HG03280 (cell line): ENCODE results near the gene ZNF552.
"Not testable (repeated sequence)": the region's sequence is repeated elsewhere in the genome, so short reads cannot be mapped to it uniquely, and the experiment has no call there.

Experiments
- ATAC-seq: cut with Tn5 transposase; IDR thresholded peaks from one replicate; pipeline ENCODE4 v1.9.1; 2021; ENCODE audit warnings: mild to moderate bottlenecking, moderate library complexity; ENCODE audit not compliant: unreplicated experiment

ZNF552 gene

DNA sequence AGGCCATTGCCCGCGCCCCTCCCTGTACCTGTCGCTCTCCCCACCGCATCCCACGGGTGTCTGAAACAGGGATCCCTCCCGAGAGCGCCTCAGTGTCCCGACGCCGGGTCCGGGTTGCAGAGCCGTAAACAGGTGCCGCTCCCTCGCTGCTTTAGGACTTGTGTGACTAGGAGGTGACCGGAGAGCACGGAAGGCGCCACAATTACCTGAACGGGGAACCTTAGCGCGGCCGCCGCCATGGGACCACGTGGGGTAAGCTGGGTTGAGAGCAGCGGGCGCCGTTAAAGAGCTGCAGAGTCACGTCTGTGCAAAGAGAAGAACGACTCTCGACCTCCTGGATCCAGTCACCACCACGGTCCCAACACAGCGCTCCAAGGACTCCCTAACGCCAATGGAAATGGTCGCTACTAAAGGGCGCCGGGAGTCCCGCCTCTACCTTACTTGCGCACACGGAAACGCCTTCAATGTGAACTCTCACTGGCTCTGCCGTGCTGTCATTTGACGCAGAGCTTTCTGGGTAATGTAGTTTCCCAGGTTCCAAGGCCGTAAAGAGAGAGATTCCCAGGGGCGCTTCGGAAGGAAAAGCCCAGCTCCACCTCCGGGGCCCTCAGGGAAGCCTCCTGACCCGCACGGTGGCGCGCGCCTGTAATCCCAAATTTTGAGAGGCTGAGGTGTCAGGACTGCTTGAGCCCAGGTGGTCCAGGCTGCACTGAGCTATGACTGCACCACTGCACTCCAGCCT lies at the start of gene ZNF552:
TSS of gene ZNF552 (minus strand) at position 409 of the 742 bp plus-strand sequence. CDS start at position 239, 170 bp downstream.
- peak; percentile 69 for ATAC-seq

DNA sequence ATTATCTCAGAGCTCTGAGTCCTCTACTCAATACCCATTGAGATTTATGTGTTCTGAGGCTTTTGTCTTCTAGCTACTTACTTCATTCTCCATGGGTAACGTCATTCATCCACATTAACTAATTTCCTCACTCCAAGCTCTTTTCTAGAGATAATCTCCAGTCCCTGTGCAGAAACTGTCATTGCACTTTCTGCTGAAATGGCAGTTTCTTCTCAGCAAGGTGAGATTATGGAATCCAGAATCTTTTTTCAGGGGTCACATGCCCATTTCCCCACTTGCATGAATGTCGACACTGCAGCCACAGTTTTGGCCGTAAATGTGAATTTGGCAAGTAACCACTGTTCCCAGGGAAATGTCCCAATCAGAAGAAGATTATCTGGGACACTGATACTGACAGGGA lies 47.6 kb upstream of the ZNF552 start:
- not testable (repeated sequence) for ATAC-seq

DNA sequence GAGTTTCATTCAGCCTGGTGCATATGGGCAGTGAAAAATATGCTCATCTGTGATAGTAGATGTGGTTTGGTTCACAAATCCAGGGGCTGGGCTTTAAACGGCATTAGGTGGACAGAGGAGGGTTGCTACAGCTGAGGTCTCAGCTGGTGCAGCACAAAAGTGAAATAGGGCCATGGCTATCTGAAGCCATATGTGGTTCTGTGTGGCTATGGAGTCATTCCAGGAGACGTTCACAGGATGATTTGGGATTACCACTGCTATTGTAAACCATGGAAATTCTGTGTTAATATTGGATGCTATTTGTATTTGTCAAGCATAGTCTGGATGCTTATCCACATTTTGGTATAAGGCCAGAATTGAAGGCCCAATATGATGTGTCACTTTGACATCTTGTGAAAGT lies 39.4 kb upstream of the ZNF552 start:
- ATAC-seq: not testable (repeated sequence)

DNA sequence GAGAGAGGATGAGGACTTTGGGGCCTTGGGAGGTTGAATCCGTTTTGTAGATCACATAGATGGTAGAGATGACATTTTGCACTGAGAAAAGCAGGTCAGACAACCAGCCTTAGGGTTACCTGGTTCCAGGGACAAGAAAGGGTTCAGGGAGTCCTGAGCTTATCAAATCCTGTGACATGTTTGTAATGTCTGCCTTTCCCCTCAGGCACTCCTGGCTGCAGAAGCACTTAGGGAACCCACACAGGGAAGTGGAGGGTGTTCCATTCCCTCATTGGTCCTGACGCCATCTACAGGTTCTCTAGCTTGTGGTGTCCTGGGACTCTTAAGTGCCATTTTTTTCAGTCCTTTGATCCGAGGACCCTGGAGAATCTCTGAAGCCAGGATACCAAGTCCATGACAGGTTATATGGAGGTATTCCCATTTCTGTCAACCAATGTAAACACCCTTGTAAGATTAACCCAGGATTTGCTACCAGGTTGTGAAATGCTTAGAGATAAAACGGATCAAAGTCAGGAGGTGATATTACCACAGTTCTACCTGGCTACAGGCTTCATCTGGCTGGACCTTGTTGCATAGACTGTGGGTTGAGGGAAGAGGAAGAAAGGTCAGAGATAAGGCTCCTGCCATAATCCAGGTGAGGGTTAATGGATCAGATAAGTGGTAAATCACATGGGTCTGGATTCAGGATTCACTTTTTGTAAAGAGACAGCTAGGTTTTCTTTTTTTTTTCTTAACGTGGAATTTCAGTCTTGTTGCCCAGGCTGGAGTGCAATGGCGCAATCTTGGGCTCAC lies 37.3 kb upstream of the ZNF552 start:
- not testable (repeated sequence) for ATAC-seq

DNA sequence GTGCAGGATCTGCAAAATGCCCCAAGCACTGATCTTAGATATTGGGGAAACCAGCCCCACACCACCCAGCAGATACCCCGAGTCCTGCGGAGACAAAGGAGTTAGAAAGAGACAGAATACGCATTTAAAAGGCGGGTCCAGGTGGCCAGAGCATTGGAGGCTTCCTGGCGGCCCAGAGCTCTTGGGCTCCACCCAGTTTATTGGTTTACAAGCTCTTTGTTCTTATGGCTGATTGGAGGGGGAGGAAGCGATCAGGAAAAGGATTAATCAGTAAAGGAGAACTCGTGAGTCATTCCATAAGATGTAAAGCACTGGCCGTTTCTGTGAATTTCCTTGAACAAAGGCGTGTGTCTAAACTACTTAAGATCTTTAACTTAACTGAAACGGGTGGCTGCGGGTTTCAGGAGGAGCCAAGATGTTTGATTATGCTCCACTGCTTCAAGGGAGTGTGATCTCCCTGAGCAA lies 35.9 kb upstream of the ZNF552 start:
- no peak for ATAC-seq

- peak; percentile 98 for ATAC-seq
These were observed 35.2 kb upstream of the ZNF552 start, which contains the start of gene ZNF587 for GRCh38 chr19:57849666-57850473. Gene ZNF587, plus strand, starts transcription at chr19:57849859. Its CDS starts 180 bp downstream, at chr19:57850039.

DNA sequence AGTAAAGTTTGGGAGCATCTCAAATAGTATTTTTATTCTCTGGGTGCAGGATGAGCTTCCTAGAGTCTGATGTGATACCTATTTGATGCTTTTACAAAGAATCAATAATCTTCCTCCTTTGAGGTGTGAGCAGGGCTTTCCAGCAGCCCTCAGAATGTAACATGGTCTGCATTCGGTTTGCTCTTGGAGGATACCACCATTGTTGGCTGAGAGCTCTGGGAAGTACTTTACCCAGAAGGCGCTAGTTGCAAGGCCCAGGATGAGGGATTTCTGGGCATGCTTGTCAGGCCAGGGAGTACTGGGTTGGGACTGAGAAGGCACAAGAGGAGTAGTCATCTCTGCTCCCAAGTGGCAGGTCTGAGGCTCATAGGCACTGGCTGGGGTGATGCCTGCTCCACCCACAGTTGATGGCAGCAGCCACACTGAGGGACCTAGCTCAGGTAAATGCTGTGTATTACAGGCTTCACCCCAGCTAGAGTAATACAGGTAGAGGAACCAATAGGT lies 34.5 kb upstream of the ZNF552 start:
- ATAC-seq: peak; percentile 14

DNA sequence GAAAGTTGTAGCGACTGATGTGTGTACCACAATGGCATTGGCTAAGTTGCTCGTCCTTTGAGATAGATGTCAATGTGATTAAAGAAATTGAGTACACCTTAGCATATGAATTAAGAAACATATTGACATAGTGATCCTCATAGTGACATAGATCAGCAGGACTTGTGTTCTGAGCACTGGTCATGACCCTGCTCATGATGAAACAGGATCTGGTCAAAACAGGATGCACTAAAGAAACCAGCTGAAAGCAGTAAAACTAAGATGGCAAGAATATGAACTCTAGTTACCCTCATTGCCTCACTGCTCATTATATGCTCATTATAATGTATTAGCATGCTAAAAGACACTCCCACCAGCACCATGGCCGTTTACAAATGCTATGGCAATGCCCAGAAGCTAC lies 32.5 kb upstream of the ZNF552 start:
- not testable (repeated sequence) for ATAC-seq

DNA sequence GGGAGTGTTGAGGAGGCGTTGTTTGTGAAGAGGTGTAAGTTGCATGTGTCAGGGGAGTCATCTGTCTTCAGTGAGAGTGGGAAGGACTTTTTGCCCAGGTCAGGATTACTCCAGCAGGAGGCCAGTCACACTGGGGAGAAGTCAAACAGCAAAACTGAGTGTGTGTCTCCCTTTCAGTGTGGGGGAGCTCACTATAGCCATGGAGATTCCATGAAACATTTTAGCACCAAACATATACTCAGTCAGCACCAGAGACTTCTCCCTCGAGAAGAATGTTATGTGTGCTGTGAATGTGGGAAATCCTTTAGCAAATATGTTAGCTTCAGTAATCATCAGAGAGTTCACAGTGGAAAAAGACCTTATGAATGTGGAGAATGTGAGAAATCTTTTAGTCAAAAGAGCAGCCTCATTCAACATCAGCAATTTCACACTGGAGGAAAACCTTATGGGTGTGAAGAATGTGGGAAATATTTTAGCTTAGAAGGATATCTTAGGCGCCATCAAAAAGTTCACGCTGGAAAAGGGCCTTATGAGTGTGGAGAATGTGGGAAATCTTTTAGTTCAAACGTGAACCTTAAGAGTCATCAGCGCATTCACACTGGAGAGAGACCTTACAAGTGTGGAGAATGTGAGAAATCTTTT lies 26.5 kb upstream of the ZNF552 start:
- ATAC-seq: no peak

GRCh38 chr19:57838622-57839191 lies 24.0 kb upstream of the ZNF552 start:
- not testable (repeated sequence) for ATAC-seq

GRCh38 chr19:57836991-57837390 lies 22.3 kb upstream of the ZNF552 start:
- ATAC-seq: not testable (repeated sequence)

- no peak for ATAC-seq
These were observed 15.4 kb upstream of the ZNF552 start, which contains the start of gene ZNF587B for GRCh38 chr19:57830071-57830602. Gene ZNF587B, plus strand, starts transcription at chr19:57830299. Its CDS starts 230 bp downstream, at chr19:57830529.

DNA sequence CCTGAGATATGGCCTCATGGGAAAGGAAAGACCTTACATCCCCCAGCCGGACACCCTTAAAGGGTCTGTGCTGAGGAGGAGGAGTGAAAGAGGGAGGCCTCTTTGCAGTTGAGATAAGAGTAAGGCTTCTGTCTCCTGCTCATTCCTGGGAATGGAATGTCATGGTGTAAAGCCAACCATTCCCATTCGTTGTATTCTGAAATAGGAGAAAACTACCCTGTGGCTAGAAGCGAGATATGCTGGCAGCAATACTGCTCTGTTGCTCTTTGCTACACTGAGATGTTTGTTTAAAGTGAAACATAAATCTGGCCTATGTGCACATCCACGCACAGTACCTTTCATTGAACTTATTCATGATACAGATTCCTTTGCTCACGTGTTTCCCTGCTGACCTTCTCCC lies 14.6 kb upstream of the ZNF552 start:
- ATAC-seq: no peak

DNA sequence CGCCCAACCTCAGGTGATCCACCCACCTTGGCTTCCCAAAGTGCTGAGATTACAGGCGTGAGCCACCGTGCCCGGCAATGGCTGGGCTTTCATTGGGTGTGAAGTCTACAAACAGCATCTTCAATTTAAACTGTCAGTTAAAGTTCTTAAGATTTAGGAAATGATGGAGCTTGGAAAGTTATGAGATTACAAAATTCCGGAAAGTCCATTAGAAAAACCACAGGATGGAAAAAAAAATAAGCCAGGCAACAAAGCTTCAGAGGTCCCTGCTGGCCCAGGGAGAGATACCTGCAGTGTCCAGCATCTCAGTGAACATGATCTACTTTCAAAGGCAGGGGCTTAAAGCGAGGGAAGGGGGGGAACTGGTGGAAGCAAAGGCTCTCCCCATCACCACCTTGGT lies 10.8 kb upstream of the ZNF552 start:
- ATAC-seq: no peak

- ATAC-seq: not testable (repeated sequence)
These were observed 8.9 kb upstream of the ZNF552 start for GRCh38 chr19:57823608-57824007.

DNA sequence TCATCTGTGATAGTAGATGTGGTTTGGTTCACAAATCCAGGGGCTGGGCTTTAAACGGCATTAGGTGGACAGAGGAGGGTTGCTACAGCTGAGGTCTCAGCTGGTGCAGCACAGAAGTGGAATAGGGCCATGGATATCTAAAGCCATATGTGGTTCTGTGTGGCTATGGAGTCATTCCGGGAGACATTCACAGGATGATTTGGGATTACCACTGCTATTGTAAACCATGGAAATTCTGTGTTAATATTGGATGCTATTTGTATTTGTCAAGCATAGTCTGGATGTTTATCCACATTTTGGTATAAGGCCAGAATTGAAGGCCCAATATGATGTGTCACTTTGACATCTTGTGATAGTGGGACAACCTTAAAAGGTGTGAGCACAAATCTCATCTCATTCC lies 8.4 kb upstream of the ZNF552 start:
- not testable (repeated sequence) for ATAC-seq

GRCh38 chr19:57821501-57821900 lies 6.8 kb upstream of the ZNF552 start:
- not testable (repeated sequence) for ATAC-seq

GRCh38 chr19:57821095-57821494 lies 6.4 kb upstream of the ZNF552 start:
- not testable (repeated sequence) for ATAC-seq

GRCh38 chr19:57820599-57820998 lies 5.9 kb upstream of the ZNF552 start:
- ATAC-seq: no peak
